Neural progenitor cell (in vitro differentiated cells): Measurements from ENCODE around the gene TSPEAR.

Source experiments
- EZH2 ChIP-seq: fragments of 200-600 bp; sonication (generic); IDR thresholded peaks from 2 replicates; pipeline ENCODE4 v1.6.1; 2017; ENCODE audit warnings: antibody characterized with exemption, mild to moderate bottlenecking, moderate library complexity
- EZH2phosphoT487 ChIP-seq: fragments of 200-600 bp; sonication (generic); IDR thresholded peaks from 2 replicates; pipeline ENCODE4 v1.6.1; 2017; ENCODE audit warnings: antibody characterized with exemption
- TF ChIP-seq, protein P1 (sequence below): fragments of 200-600 bp; sonication (generic); IDR thresholded peaks from 2 replicates; pipeline ENCODE4 v1.5.1; 2017; ENCODE audit warnings: antibody characterized with exemption, mild to moderate bottlenecking

DNA sequence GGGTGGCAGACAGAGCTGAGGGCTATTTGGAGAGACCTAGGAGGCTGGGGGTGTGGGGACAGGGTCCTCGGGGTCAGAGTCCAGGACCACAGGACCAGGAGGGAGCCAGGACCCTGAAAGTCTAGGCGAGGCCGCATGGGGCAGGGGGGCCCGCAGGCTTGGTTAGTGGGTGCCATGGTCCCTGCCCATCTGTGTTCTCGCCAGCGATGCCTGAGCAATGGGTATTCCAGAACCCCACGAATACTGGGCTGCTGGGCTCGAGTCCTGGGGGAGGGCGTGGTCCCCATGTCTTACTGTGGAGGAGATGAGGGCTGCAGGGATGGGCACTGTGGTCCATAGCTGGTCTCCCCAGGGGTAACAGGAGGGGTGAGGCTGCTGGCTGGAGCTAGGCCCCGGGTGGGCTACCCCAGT, 121.1 kb downstream of the TSPEAR start:
- TF ChIP-seq, protein P1, sequence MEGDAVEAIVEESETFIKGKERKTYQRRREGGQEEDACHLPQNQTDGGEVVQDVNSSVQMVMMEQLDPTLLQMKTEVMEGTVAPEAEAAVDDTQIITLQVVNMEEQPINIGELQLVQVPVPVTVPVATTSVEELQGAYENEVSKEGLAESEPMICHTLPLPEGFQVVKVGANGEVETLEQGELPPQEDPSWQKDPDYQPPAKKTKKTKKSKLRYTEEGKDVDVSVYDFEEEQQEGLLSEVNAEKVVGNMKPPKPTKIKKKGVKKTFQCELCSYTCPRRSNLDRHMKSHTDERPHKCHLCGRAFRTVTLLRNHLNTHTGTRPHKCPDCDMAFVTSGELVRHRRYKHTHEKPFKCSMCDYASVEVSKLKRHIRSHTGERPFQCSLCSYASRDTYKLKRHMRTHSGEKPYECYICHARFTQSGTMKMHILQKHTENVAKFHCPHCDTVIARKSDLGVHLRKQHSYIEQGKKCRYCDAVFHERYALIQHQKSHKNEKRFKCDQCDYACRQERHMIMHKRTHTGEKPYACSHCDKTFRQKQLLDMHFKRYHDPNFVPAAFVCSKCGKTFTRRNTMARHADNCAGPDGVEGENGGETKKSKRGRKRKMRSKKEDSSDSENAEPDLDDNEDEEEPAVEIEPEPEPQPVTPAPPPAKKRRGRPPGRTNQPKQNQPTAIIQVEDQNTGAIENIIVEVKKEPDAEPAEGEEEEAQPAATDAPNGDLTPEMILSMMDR = no peak
- TF ChIP-seq EZH2 = no peak
- no peak for TF ChIP-seq EZH2phosphoT487
